Stimulated activated CD4-positive, alpha-beta T cell treated with anti-CD3 and anti-CD28 coated beads, TNF-alpha, amount 100 ng/mL, for 24 hours (primary cell): ENCODE data around the gene ADRA1B.
"Not testable (repeated sequence)": the region's sequence is repeated elsewhere in the genome, so short reads cannot be mapped to it uniquely, and the experiment has no call there.

Experiments used
- DNase-seq, 3 experiments: peaks; one replicate each; pipeline ENCODE4 v3.0.0-alpha.2; 2020; ENCODE audit warnings: low read depth in 3 of 3

Gene ADRA1B

GRCh38 chr5:159965838-159966128, 49.5 kb downstream of the ADRA1B start:
- not testable (repeated sequence) for DNase-seq

- DNase-seq = no peak
Observed at GRCh38 chr5:159969966-159970365, 53.7 kb downstream of the ADRA1B start.

GRCh38 chr5:159971038-159971437, 54.8 kb downstream of the ADRA1B start:
- no peak for DNase-seq

- DNase-seq = no peak
Observed at GRCh38 chr5:159971514-159971913, 55.2 kb downstream of the ADRA1B start.

GRCh38 chr5:159971931-159972461, 55.7 kb downstream of the ADRA1B start:
- DNase-seq = no peak

GRCh38 chr5:159972538-159973362, 56.5 kb downstream of the ADRA1B start:
- no peak for DNase-seq

- DNase-seq = no peak
Observed at GRCh38 chr5:159975462-159976019, 59.3 kb downstream of the ADRA1B start.

GRCh38 chr5:159976921-159977320, 60.6 kb downstream of the ADRA1B start:
- DNase-seq = no peak

GRCh38 chr5:159978358-159978757, 62.1 kb downstream of the ADRA1B start:
- DNase-seq = no peak

- DNase-seq = no peak
Observed at GRCh38 chr5:159982421-159983173, 66.3 kb downstream of the ADRA1B start.

- peak; percentile 48 to 72 (median 60) for DNase-seq
Observed at GRCh38 chr5:159987031-159987674, 70.9 kb downstream of the ADRA1B start.

- DNase-seq = no peak
Observed at GRCh38 chr5:159990506-159990905, 74.2 kb downstream of the ADRA1B start.

- no peak for DNase-seq
Observed at GRCh38 chr5:159992566-159992965, 76.3 kb downstream of the ADRA1B start.

- no peak for DNase-seq
Observed at GRCh38 chr5:159993194-159993593, 76.9 kb downstream of the ADRA1B start.

- no peak for DNase-seq
Observed at GRCh38 chr5:159995907-159996306, 79.6 kb downstream of the ADRA1B start.

GRCh38 chr5:160001457-160001856, 85.2 kb downstream of the ADRA1B start:
- DNase-seq = no peak

GRCh38 chr5:160007514-160007913, 91.2 kb downstream of the ADRA1B start:
- DNase-seq = no peak

GRCh38 chr5:160008529-160008876, 92.2 kb downstream of the ADRA1B start:
- DNase-seq = not testable (repeated sequence)

- peak; percentile 86 to 94 (median 87) for DNase-seq
Observed at GRCh38 chr5:160008877-160009590, 92.8 kb downstream of the ADRA1B start, which contains the start of gene TTC1. TSS of gene TTC1 (plus strand) at chr5:160009139. CDS start at chr5:160010529, 1,390 bp downstream.

- DNase-seq = no peak
Observed at GRCh38 chr5:160009591-160009989, 93.3 kb downstream of the ADRA1B start.

GRCh38 chr5:160011471-160011870, 95.2 kb downstream of the ADRA1B start:
- no peak for DNase-seq
